Embryonic facial prominence (tissue), 1 donor: ENCODE data around the gene TRAF4.
"Not testable (repeated sequence)": the region's sequence is repeated elsewhere in the genome, so short reads cannot be mapped to it uniquely, and the experiment has no call there.

Source experiments
- DNase-seq: peaks from one replicate; pipeline ENCODE4 v3.0.0-alpha.2; 2016; ENCODE audit errors: extremely low spot score

Gene TRAF4

DNA sequence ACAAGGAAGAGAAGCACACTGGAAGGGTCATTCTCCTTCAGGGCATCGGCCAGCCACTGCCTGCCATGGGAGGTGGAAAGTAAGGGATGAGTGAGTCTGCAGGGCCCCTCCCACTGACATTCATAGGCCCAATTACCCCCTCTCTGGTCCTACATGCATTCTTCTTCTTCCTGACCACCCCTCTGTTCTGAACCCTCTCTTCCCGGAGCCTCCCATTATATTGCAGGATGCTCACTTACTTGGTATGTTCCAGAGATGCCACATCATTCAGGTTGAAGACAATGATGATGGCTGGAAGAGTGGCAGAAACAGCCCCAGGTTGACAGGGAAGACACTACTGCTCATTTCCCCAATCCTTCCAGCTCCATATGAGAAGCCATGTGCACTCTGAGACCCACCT lies 28.6 kb upstream of the TRAF4 start:
- DNase-seq = no peak

DNA sequence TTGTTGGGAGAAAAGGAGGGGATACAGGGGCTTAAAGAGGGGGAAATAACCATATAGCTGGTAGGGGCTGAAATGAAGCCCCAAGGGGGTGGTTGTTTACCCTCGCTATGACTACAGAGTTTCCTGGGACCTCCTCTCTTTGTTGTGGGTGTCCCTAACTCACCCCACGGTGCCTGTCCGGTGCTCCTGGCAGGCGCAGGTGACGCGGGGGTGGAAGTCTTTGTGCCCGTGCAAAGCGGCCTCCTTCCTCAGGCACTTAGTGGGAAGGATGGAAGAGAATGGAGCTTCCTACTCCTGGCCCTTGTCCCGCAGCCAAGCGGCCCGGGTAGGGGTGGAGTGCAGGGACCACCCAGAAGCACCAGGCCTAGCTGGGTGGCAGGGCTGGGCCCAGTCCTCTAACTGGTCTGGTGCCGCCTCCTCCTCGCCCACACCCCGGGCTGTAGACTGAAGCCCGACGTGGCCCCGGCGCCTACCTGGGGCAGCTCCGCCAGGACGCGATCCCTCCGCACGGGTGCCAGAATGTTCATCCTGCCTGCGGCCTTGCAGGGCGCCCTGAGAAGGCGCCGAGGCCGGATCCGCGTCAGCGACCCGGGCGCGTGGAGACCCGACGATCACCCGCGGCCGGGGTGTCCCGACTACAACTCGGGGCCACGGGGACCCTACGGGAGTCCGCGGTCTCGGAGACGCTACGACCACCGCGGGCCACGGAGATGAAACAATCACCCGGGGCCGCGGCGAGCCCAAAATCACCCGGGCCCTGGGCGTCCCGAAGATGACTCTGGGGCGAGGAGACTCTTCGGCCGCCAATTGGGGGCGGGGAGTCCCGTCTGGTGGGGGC lies 26.9 kb upstream of the TRAF4 start:
- no peak for DNase-seq

DNA sequence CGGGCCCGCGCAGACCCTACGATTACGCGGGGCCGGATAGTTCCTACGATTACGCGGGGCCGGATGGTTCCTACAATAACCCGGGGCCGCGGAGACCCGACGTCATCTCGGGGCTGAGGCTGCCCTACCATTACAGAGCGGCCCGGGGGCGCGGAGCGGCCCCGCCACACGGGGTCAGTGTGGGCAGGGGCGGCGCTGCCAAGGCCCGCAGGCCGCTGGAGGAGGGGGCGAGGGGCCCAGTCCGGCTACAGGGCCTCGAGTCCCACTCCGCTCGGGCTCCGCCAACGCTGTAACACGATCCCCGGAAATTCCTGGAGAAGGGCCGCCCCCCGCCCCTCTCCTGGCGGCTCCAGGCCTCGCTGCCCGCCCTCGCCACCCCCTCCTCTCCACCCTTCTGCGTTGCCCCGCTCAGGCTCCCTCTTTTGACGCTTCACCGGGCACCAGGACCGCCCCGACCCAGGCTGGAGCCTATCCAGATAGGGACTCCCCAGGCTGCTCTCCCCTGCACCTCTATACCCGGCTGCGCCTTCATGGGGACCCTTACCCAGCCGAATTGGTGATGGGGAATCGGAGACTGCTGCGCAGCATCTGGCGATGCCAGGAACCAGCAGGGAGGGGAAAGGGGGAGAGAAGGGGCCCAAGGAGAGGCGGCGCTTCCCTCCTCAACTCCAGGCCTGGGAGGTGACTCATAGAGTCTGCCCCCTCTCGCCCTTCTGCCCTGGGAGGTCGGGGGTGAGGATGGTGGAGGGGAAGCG lies 26.1 kb upstream of the TRAF4 start, which contains the start of gene RAB34:
Gene RAB34 (minus strand): TSS at position 291 of the 755 bp plus-strand sequence. CDS start 602 bp downstream, outside the sequence.
- DNase-seq = peak; percentile 90

DNA sequence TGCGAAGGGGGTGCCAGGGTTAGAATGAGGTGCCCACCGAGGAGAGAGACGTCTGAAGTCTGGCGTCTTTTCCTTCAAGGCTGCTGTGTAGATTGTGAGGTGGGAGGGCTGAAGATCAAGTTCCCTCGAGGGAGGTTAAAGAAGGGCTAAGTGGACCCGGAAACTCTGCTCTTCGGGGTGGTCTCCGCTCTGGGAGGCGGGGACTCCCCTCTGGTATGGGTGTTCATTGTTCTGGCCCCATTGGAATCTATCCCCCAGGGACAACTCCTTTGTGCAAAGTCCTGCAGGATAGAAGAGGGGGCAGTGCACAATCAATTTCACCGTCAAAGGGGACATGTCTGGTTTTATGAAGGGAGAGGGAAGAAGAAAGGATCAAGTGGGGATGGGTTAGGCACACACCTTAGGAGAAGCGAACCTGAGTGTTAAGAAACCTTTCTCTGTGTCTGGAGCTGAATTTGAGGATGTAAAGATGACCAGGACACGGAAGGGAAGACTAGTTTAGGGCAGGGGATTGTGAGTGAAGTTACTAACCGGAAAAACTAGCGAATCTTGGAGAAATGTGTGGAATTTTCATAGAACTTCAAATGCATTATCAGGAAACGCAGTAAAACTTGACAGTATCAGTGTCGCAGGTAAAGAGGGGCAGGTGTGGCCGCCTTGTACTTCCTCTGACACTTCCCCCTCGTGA lies 25.3 kb upstream of the TRAF4 start:
- no peak for DNase-seq

DNA sequence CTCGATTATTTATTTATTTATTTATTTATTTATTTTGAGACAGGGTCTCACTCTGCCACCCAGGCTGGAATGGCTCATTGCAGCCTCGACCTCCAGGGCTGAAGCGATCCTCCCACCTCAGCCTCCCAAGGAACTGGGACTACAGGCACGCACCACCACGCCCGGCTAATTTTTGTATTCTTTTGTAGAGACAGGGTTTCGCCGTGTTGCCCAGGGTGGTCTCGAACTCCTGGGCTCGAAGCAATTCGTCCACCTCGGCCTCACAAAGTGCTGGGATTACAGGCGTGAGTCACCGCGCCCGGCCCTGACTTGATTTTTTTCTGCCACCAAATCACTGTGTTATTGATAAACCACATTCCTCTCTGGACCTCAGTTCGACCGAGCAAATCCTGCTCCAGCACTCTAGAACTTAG lies 24.8 kb upstream of the TRAF4 start:
- DNase-seq = no peak

DNA sequence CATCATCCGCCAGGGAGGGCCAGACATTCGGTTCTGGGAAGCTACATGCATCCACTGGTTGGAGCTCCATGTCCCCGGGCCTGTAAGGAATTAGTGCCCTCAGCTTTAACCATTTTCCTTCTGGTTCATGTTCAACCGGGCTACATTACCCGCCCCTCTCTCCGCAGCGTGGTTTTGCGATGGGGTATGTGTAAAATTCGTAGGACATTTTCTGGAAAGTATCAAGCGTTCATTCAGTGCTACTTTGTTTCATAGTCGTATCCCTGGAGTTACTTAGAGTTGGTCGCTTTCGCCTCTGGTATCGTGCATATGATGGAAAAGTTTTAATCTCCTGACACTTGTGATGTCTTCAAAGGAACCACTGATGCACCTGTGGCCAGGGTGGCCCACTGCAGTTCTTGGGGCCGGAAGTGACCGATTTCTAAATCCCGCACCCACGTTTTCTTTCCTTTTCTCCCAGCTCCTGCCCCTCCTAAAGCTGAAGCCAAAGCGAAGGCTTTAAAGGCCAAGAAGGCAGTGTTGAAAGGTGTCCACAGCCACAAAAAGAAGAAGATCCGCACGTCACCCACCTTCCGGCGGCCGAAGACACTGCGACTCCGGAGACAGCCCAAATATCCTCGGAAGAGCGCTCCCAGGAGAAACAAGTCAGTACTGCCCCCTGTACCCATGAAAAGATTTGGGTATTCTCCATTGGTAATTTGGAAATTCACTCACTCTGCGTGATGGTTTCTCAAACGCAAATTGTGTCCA lies 23.4 kb upstream of the TRAF4 start:
- no peak for DNase-seq

DNA sequence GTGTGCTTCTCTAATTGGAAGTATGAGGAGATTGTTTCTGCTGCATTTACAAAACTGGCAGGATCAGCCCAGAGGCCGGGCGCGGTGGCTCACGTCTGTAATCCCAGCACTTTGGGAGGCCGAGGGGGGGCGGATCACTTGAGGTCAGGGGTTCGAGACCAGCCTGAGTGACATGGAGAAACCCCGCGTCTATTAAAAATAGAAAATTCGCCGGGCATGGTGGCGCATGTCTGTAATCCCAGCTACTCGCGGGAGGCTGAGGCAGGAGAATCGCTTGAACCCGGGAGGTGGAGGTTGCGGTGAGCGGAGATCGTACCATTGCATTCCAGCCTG lies 22.8 kb upstream of the TRAF4 start:
- not testable (repeated sequence) for DNase-seq

DNA sequence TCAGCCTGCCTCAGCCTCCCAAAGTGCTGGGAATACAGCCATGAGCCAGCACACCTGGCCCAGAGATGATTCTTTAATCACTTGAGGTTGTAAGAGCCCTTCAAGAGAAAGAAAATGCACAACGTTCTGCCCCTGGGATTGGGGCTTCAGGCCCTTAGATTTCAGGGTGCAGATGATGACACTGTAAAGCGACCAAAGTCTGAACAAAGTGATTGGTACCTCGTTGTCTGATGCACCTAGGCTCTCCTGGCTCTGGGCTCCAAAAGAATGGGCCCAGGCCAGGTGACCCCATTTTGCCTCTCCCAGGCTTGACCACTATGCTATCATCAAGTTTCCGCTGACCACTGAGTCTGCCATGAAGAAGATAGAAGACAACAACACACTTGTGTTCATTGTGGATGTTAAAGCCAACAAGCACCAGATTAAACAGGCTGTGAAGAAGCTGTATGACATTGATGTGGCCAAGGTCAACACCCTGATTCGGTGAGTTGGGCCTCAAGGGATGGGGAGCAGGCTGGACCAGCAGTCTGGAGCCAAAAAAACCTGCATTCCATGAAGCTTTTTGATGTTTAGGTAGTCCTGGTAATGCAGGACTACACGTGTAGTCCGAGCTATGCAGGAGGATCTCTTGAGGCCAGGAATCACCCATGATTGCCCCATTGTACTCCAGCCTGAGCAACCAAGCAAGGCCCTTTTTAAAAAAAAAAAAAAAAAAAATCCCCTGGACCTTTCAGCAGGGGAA lies 21.2 kb upstream of the TRAF4 start:
- no peak for DNase-seq

DNA sequence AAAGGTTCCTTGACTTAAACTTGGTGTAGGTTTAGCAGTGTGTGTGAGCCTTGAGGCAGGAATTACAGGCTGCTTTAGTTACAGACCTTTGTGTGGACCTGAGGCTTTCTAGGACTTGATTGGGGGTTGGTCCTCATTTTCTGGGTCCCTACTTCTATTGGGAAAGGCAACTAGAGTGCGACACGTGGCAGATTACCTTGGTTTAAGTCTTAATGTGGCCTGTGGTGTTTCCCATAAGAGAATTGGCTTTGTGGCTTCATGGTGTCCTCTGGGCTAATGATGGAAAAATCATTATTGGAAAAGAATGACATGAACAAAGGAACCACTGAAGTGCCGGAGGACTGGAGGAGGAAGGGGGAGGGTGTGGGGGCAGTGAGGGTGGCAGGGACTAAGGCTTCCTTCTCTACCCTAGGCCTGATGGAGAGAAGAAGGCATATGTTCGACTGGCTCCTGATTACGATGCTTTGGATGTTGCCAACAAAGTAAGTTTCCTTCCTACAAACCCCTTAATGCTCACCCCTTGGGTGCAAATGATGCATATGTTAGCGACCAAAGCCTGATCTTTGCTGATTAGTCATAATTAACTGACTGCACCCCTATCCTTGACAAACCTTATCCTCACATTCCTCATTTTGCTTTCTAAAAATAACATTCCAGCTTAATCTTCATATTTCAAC lies 20.5 kb upstream of the TRAF4 start:
- no peak for DNase-seq

DNA sequence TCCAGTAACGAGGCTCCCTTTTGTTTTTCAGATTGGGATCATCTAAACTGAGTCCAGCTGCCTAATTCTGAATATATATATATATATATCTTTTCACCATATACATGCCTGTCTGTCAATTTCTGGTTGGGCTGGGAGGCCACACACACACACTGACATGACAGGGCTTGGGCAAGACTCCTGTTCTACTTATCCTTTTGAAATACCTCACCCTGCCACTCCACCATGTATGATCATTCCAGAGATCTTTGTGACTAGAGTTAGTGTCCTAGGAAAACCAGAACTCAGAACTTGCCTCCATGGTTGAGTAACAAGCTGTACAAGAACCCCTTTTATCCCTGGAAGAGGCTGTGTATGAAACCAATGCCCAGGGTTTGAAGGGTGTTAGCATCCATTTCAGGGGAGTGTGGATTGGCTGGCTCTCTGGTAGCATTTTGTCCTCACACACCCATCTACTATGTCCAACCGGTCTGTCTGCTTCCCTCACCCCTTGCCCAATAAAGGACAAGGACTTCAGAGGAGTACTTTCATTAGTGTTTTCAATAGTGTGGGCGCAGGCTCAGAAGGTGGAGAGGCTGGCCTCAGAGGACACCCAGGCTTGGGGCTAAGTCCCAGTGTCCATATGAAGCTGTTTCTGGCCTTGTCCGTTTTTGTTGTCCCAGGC lies 19.8 kb upstream of the TRAF4 start:
- not testable (repeated sequence) for DNase-seq

DNA sequence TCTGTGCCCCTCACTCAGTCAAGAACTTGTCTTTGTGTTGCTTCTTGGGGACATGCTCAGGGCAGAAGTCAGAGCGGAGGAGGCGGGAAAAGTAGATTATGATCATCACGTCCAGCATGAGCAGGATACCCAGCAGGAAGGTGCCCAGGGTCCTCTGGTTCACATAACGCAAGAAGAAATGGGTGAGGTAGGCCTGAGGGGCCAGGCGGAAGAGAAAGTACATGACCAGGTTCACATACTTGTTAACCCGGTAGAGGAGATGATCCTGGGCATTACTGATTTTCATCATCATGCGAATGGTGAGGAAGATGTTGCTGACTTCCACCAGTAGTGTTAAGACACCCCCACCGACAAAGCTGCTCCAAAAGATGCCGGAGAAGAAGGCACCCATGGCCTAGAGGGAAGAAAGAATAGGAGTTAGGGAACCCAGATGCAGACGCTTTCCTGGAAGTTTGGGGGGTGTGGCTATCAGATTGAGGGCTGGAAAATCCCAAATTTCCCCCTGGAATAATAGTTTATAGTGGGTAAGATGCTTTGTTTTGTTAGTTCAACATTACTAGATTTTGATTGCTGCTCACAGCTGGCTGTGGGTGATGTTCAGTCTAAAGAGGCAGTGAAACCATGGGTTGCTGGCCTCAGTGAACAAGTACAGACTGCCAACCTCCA lies 19.2 kb upstream of the TRAF4 start:
- DNase-seq = no peak

DNA sequence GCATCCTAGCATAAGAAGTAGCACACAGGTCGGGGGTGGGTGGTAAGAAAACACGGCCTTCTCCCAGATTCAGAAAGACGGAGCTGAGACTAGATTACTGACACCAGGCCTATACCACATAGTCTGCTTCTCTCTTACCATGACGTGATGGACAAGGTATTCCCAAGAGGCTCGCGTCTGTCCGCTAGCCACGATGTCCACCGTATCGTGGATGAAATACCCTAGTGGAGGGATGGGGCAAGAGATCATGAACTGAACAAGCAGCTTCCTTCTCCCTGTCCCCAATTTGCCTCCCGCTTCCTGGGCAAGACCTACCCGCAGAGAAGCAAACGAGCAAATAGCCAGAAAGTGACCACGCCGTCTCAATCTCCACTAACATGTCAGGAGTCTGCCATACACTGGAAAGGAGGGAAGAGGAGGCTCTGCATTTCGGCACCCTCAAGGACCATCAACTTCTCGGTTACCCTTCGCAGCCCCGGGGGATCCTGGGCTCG lies 18.6 kb upstream of the TRAF4 start:
- DNase-seq = no peak

DNA sequence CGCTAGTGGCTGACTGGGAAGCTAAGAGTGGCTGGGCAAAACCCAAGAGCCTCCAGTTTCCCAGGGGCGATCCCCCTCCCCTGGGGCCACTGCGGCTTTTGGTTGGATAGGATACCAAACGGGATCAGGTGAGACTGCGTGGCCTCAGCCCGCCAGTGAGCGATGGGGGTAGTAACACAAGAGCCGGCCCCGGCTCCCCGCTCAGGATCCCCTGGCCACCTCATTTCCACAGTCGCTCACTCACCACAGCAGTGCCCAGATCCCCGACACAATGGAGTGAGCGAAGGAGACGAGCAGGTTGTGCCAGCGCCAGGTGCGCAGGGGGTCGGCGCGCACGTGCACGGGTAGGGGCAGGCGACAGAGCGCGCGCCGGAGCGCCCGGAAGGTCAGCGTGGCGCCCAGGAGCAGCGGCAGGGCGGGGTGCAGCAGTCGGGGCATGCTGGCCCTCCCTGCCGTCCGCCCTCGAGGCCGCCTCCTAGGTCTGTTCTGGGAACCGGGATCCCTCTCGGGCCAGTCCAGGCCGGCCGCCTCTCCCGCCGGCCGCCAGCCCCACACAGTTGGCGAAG lies 18.1 kb upstream of the TRAF4 start:
- DNase-seq = no peak

DNA sequence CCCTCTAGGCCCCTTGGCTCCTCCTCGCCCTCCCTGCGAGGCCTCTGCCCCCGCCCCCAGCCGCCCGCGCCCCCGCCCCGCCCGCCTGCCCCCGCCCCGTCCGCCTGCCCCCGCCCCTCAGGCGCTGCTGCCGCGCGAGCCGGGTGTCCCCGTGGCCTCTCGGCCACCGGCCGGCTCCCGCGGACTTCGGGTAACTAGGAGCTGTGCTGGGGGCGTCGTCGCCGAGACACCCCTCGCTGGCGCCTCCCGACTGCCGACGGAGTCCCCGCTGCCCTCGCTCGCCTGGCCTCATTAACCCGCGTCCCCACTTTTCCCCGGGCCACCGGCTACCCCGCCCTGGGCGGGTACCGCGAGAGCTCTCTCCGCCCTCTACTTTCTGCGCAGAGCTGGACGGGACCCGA lies 17.6 kb upstream of the TRAF4 start, which contains the start of gene TLCD1:
Gene TLCD1 (minus strand): TSS at position 8 of the 401 bp plus-strand sequence. CDS start 136 bp downstream, outside the sequence.
- DNase-seq = peak; percentile 16

DNA sequence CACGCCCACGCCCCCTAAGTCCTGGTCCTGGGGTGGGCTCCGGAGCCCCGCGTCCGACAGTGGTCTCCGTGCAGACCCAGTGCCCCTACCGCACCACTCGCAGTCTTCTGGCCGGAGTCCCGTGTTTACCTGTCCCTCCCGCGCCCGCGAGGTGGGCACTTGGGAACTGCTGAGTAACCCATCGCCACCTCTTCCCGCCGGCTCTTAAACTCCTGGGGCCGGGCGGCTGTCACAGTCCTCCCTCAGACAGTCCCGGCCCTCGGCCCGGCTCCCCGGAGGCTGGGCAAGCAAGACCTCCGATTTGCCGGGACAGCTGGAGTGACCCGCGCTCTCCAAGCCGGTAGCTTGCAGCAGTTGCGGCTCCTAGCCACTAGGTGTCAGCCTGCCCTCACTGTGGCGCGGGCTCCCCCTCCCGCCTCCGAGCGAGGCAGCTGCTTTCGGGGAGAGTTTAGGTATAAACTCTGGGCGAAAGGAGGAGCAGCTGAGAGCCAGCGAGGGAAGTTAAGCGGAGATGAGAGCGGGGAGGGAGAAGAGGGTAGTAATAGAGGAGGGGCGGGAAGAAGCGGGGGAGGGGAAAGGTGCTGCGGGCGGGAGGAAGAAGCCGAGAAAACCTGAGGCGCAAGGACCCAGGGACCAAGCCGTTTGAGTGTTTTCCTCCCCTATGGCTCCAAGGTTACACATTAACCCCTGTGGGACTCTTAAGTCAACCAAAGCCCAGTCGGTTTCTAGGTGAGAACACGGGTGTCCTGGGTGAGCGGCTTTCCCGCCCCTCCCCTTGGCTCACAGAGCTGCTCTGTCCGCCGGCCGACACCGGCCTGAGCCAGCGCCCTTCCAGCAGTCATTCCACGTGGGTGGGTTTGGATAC lies 17.0 kb upstream of the TRAF4 start:
- DNase-seq = peak; percentile 87

DNA sequence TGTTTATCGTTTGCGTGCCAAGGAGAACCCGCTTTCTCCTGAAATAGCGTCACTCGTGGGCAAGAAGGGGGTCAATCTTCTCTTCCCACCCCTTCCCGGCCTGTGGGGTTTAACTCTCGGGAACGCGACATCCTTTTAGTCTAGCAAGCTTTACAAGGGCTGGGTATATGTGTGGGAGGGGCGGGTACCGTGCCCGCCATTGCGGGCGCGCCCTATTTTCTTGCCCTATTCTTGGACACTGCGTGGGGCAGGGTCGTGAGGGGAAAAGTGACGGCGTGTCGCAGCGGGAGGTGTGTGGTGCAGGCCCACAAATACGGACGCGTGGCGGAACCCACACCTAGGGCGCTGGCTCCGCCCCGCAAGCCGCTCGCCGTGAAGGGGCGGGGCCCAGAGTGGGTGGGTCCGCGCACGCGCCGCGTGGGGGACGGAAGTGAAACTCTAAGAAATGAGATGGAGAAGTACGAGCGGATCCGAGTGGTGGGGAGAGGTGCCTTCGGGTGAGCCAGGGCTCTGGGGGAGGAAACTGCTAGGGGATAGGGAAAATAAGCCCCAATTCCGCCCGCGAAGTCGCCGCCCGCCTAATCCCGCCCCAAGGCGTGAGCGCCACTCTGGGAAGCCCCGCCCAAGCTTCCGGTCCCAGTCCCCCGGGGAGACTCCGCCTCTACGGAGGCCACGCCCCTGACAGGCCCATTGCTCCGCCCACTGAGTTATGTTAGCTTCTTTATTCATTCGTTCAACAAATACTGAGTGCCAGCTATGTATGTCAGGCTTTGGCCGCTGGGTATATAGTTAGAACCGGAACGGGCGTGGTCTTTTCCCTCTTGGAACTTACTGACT lies 15.2 kb upstream of the TRAF4 start, which contains the start of gene NEK8:
Gene NEK8 (plus strand): TSS at position 425 of the 837 bp plus-strand sequence. CDS start 26 bp downstream, at position 451.
- DNase-seq = peak; percentile 90

DNA sequence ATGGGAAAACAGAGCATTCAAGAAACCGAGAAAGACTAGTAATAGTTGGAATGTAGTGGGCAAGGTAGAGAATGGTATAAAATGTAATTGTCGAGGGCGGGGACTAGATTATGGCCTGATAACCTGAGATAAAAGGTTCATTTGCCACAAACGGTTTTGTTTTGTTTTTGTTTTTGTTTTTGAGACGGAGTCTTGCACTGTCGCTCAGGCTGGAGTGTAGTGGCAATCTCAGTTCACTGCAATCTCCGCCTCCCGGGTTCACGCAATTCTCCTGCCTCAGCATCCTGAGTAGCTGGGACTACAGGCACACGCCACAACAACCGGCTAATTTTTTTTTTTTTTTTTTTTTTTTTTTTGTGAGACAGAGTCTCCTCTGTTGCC lies 13.9 kb upstream of the TRAF4 start:
- no peak for DNase-seq
